ENCODE data around the gene SMIM32. TPM values are rescaled to one million over a fixed set of nuclear protein-coding genes. Genes with fewer than 3 reads are reported as not detected.

SMIM32 gene
- total RNA-seq, 1 experiment from 2014 or later, result not detected

DNA sequence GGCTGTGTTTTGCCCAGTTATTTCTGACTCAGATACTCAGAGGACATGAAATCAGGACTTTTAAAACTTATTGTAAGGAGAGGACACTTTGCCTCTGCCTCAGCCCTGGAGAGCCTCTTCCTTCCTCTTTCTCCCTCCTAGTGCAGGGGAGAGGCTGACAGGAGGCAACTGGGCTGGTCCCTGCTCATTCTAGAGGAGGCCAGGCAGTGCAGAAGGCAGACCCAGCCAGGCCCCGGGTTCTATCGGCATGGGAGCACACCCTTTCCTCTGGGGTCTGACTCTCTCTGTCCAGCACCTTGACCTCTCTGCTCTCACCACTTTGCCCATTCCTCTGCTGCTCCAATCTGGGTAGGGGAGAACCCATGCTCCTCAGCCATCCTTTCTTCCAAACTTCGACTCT is 16.0 kb upstream of the SMIM32 start:
- no peak for DNase-seq (ENCODE audit: extremely low read depth, low read depth)

DNA sequence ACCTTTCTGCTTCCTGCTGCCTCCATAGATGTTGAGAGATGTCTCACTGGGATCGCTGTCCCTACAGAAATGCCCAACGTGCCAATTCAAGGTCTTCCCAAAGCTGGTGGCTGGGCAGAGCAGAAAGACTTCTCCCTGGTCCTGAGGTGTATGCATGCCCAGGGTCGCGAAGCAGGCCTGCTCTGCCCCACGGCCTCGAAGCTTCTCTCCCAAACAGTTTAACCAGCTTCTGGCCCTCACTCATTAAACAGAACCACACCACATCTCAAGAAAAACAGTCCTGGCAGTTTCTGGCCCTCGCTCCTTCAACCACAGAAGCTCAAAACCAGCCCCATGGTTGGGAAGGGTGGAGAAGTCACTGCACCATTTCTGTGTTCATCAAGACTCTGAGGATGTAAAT is 14.7 kb upstream of the SMIM32 start:
- no peak for DNase-seq (ENCODE audit: extremely low read depth, low read depth)

DNA sequence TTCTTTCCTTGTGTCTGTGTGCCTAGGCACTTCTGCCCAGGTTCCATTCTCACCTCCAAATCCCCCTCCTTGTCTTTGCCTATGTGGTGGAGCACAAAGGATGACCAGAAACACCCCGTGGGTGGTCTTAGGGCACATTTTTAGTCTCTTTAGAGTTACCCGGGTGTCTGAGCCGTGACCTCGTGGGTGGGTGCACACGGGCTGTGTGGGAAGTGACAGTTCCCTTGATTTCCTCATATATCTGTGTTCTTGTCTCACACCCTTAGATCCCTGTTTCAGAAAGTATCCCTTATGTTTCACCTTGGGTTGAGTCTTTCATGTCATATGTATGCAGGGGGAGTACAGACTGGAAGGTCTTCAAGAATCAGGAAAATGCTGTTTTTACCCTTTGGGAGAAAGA is 13.4 kb upstream of the SMIM32 start:
- no peak for DNase-seq (ENCODE audit: extremely low read depth, low read depth)

DNA sequence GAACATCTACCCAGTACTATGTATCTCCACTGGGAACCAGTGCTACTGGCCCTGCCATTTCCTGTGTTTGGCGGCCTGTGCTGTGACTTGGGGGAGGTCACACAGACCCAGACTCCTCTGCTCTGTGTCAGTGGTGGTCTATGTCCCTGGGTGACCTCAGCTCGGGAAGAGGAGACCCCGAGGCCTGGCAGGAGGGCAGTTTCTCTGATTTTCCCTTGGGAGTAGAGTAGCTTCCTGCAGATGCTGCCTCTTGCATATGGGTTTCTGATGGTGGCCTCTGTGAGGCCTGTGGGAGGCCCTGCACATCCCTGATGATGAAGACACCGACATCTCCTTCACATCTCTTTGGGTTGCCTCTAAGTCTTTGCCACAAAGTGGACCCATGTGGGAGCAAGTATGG is 13.0 kb upstream of the SMIM32 start:
- DNase-seq (ENCODE audit: extremely low read depth, low read depth), result no peak

DNA sequence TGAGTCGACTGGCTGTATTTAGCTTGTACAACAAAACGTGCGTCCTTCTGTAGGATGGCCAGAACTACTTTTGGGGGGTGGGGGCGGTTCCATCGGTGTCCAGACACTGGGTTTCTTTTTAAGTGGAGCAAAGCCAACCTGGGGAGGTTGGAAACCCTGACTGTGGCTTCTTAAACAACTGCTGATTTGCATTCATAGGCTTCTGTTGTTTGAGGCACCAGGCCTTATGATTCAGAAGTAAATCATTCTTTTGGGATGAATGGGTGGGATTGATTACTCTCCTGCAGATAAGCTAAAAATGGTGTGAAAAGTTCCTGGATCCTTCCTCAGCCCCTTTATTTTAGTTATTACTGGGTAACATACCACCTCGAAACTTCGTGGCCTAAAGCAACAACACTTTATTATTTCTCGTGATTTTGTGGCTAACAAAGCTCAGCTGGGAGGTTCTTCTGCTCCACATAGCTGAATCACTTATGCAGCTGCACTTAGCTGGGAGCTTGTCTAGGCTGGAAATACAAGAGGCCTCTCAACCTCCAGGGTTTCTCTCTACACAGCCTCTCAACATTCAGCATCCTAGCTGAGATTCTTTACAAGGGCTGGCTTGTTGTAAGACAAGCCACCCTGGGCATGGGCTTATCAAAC is 12.2 kb upstream of the SMIM32 start:
- DNase-seq (ENCODE audit: extremely low read depth, low read depth), result no peak

DNA sequence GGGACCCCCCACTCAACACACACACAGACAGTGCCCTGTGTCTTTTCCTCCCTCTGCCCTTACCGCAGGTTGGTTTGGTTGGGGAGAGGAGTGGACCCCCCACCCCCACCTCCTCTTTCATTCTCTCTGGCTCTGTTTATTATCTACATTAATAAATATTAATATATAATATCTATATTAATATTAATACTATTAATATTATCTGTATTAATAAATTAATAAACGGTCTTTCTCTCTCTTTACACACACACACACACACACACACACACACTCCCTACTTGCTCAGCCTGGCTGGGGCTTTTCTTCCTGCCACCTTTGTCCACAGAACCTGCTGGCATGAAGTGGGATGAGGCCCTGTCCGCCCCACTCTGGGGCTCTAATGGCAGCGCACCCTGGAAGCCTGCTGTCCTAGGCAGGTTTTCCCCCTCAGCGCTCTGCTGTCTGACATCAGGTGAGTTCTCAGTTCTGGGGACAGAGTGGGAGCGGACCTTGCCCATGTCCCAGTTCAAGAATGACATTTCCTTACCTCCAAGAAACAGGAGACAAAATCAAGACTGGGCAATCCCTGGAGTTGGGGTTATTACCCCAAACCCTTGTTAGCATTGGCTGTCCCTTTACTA is 10.5 kb upstream of the SMIM32 start:
- no peak for DNase-seq (ENCODE audit: extremely low read depth, low read depth)

DNA sequence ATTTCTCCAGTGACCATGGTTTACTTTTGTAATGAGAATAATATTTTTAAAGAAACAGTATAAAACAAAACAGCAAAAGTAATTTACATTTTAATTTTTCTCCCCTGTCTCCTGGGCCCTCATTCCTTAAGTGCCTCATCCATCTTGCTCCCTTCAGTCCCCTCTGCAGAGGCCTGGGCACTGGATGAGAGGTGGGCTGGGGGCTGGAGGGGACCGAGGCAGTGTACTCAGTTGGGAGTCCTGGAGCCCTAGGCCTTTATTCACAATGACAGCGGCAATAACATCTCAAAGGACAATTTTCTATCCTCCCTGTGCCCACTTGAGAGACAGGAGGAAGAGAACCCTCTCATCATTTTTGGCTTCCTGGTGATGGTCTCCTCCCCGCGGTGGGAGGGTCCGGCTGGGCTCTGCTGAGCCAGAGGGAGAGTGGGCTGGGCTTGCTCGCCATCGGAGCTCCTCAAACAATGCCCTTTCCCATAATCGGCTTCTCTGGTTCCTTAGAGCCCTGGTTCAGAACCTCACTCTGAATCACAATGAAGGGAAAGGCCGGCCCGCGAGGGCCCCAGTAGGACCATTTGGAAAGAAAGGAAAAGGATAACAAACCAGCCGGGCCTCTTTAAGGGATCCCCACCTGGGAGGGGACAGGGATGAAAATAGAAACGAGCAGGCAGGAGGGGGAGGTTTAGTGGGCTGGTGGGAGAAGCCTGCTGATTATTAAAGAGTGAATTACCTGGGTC is 9.7 kb upstream of the SMIM32 start:
- DNase-seq (ENCODE audit: extremely low read depth, low read depth), result no peak

DNA sequence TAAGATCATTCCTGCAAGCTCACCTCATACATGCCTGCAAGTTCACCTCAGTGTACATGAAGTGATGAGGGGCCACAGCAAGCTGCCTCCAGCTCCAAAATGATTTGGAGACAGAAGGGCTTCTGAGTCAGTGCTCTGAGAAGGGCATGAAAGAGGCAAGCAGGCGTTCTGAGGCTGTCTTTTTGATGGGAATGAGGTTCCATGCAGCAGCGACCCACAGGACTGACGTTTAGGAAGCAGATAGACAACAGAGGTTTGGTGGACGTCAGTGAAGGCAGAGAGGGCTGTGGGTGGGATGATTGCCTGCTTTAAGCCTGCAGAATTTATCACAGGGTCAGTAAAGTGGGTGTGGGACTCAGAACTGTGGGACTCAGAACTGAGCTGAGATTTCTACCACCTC is 8.9 kb upstream of the SMIM32 start:
- DNase-seq (ENCODE audit: extremely low read depth, low read depth), result no peak

DNA sequence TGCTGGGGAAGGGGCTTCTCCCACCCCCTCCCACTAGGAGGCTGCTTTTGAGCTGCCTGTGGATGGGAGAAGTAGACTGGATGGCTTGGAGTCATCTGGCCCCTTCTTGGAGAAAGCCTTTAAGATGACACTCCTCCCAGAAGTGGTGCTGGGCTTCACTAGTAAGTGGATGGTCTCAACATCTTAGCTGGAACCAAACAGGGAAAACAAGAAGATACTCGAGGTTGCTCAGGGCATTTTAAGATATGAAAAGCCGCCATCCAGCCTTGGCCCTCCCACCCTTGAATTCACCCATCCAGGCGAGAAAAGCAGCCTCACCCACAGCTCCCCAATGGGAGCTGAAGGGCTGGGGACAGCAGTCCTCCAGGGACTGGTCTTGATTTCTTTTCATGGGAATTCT is 7.8 kb upstream of the SMIM32 start:
- DNase-seq (ENCODE audit: extremely low read depth, low read depth), result no peak

DNA sequence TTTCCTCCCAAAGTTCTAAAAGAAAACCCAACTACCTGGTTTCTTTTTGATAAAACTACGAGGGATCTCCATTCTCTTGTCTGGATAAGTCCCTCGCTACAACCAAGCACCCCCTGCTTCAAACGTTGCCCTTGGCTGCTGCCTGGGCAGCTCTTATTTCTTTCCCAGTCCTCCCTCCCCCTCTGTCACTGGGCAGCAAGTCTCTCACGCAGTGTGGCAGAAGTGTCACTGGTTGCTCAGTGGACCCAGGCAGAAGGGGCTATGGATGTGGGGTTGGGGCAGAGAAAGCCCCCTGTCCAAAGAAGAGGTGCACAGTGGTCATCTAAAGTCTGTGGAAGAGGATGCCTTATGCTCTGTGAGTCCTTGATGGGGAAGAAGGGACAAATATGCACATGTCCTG is 7.2 kb upstream of the SMIM32 start:
- DNase-seq (ENCODE audit: extremely low read depth, low read depth), result no peak

DNA sequence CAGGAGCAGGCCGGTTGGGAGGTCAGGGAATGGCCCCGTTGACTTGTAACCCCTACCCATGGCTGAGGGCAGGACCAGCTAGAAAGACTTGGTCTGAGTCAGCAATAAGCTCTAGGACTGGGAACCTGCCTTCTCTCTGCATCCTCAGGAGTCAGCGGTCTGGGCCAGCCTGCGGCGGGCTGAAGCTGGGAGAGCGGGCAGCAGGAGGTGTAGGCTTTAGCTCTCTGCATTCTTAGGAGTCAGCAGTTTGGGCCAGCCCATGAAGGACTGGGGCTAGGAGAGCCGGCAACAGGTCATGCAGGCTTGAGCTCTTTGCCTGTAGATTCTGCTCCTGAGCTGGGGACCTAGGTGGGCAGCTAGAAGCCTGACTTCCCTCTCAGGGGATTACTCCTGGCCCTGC is 6.4 kb upstream of the SMIM32 start:
- no peak for DNase-seq (ENCODE audit: extremely low read depth, low read depth)

DNA sequence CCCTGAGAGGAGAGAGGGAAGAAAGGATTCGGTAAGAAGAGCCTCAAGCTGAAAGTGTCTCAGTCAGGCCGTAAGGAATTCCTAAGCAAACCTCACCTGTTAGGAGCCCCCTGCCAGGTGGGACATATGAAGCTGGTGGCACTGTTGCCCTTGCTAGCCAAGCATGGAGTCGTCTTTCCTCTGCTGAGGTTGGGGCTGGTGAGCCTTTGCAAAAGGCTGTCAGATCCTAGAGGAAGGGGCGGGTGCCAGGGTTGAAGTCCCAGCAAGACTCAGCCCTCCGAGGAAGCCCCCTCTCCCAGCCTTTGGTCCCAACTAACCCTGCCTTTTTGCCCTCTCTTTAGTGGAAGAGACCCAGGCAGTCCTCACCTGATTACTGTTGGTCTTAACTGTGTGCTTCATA is 5.5 kb upstream of the SMIM32 start:
- no peak for DNase-seq (ENCODE audit: extremely low read depth, low read depth)

DNA sequence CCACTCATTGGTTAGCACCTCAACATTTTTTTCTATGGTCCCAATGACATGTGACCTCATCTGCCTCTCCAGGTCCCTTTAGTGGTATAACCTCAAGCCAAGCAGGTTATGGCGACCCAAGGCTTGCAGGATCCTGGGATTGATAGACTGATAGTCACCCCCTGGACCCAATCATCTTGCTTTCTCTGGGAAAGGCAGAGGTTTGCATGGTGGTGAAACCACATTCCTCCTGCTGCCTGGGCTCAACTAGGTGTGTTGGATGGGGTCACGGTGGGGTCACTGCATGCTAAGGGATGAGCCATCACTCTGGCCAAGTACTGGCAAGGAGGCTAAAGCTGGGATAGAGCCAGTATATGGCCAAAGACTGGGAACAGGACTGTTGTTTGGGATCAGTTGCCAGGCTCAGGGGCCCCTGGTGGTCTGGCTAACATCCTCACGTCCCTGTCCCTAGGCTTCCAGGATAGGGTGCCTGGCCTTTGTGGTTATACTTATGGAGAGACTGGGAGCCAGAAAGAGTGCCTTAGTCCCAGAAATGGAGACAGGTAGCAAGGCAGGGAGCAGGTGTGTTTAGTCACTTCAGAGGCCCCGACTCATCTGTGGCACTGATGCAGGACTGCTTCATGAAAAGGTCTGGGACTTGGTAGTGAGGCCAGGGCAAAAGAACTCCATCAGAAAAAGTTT is 4.6 kb upstream of the SMIM32 start:
- DNase-seq (ENCODE audit: extremely low read depth, low read depth), result no peak

DNA sequence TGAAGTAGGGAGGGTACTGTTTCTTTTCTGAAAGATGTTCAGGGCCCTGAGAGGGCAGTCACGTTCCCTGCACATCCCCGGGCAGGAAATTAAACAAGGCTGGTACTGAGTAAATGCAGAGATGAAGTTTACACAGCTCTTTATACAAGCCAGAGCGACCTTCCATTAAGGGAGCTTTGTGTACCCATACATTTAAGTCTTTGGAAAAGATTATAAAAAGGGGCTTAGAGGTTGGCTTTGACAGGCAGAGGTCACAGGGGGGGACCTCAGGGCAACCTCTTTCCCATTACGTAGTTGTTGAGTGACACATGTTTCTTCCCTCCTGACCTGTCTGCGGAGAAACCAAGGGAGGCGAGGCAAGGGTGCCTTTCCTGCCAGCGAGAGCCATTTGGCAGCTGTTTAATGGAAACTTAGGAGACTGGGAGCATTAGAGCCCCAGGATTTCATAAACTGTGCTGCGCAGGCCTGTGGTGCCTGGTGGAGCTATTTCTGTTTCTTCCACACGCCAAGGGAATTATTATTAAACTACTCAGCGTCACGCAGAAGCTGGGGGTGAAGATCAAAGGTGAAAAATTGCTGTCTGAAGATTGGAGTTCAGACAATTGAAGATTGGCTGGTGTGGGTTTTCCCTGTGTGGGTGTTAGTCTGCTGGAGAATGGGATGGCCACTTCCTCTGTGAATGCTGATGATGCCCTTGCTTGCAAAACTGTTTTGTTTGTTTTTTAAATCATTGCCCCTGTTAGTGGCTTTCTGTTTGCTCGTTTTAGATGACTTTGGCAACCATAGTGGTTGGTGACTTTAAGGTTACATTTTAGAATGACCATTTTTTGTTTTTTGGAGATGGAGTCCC is 3.2 kb upstream of the SMIM32 start:
- DNase-seq (ENCODE audit: extremely low read depth, low read depth), result no peak

DNA sequence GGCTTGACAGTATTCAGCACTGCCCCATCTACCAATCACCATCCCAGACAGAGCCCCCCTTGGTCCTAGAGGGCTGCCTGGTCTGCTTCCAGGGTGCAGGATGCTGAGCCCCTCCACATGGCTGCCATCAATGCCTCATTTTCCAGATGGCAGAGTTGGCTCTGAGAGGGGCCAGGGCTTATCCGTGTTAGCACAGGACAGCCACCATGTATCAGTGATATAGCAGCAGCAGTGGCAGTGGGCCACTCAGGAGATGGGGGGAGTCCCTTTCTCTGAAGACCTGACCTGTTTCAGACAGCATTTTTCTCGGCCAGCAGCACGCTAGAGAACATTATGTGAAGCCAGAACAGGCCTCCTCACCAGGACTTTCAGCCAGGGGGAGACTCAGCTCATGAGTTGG is 1.6 kb upstream of the SMIM32 start:
- no peak for DNase-seq (ENCODE audit: extremely low read depth, low read depth)

DNA sequence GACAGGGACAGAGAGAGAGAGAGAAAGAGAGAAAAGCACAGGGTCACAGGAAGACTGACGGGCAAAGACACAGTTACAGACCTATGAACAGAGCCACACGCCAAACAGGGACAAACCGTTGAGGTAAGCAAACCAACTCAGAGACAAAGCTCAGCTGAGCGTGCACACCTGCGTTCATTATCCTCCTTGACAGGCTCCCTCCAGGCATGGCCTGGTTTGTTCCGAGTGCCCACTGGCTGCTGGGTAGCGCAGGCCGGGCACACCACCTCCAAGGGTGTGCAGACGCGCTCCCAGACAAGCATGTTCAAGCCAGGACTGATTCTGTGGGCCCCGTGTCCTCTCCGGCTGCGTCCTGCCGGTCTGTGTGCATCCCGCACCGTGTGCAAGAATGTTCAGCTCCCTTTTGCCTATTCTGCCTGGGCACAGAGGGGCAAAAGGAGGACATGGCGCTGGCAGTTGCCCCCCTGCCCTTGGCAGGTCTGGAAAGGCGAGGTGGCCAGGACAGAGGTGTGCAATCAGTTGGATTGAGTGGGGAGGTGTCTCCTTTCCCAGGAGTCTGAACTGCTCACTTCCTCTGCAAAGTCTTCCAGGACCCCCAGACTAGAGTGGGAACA is 467 bp upstream of the SMIM32 start:
- DNase-seq (ENCODE audit: extremely low read depth, low read depth), result no peak

DNA sequence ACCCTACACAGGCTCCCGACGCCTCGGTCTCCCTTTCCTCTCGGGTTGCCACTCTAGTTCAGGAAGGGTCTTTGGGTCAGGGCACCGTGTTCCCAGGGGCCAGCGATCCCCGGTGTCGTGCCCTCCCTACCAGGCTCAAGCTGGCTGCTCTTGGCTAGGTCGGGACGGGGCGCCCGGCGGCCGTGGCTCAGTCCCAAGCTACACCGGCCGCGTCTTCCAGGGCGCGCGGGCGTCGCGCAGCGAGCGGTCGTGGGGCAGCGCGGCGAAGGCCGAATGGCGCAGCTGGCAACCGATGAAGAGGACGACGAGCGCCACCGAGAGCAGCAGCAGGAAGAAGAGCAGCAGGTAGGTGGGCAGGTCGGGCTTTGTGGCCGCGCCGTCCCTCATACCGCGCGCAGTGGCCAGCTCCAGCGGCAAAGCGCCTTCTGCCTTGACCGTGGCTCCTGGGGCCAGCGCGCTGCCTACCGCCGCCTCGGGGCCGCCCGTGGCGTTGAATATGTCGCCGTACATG is 892 bp downstream of the SMIM32 start:
- no peak for DNase-seq (ENCODE audit: extremely low read depth, low read depth)

DNA sequence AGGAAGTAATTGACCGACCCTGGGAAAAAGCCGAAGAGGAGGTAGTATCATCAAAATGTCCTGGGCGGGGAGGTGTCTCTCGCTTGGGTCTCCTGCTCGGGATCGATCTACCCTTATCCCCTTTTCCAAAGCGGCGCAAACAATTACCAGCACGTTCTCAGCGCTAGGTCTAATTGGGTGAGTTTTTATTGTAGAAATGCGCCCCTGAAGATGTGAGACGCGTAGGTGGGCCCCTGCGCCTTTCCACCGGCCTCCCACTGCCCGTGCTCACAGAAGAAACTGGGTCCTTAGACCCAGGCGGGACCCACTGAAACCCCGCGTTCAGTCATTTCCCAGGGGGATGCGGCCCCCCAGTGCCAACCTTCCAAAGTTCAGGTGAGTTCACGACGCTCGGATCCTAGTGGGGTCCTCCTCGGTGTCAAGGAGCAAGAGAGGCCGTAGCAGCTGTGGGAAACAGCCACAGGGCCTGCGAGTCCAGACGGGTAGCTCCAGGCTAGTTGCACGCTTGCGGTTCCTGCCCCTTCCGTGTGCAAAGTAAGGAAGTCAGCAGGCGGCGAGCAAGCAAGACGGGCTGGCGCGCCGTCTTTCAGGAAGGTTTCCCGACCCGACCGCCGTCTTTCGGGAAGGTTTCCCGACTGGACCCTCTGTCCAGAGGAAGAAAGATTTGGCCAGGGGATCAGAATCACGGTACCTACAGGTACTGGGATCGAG is 1.5 kb downstream of the SMIM32 start:
- DNase-seq (ENCODE audit: extremely low read depth, low read depth), result no peak

DNA sequence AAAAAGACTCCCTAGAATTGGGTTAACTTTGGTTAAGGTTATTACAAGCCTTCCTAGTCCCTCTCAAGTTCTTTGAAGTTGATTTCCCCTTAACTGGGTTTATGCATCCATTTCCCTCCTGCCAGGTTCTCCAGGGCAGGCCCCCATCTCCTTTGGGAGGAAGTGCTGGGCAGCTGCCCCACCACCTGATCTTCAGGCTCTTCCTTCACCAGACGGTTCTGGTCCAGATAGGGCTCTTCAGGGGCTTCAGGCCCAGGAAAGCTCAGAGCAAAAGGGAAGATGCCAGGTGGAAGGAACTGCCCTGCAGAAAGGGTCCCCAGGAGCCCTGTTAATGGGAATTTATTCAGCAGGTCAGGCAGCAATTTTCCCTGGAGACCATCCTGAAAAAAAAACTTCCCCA is 2.1 kb downstream of the SMIM32 start:
- no peak for DNase-seq (ENCODE audit: extremely low read depth, low read depth)
